Colonic mucosa (tissue), 4 donors: ENCODE results near the gene CTSD. TPM values are rescaled to one million over a fixed set of nuclear protein-coding genes. Genes with fewer than 3 reads are reported as not detected.

Source experiments
- DNase-seq: peaks from one replicate; pipeline ENCODE4 v3.0.0-alpha.2; 2020
- H3K27ac ChIP-seq: fragments of 200-600 bp; one replicate; pipeline ENCODE4 v1.8.0; 2021
- H3K27me3 ChIP-seq: fragments of 200-600 bp; one replicate; pipeline ENCODE4 v1.8.0; 2021
- H3K36me3 ChIP-seq: fragments of 200-600 bp; one replicate; pipeline ENCODE4 v1.8.0; 2021
- H3K4me1 ChIP-seq: fragments of 200-600 bp; one replicate; pipeline ENCODE4 v1.8.0; 2021; ENCODE audit warnings: mild to moderate bottlenecking
- H3K4me3 ChIP-seq: fragments of 200-600 bp; one replicate; pipeline ENCODE4 v1.8.0; 2021
- H3K9ac ChIP-seq, 2 donors: one replicate each; pipeline ENCODE4 v1.7.0; 2013; ENCODE audit warnings: control low read depth in 2 of 2, low read depth in 2 of 2, low read length in 2 of 2
- H3K9me3 ChIP-seq: fragments of 200-600 bp; one replicate; pipeline ENCODE4 v1.8.0; 2021
- intact Hi-C: fragments of 100-400 bp; cut with DNase I; formaldehyde crosslinking; loops from one replicate; pipeline ENCODE4 v1.14.1; 2022
- total RNA-seq, 2 donors: library from RNA; stranded (reverse); fragmentation: NEBNext Ultra II Directional in 1 of 2; extraction: Animal tissue kit (Norgen Biotek cat#: 25700) in 1 of 2; gene quantifications; one replicate each; pipeline ENCODE4 v1.2.1, GENCODE V29; 2021
- TF ChIP-seq, protein P1 (sequence below): fragments of 200-600 bp; IDR thresholded peaks from one replicate; pipeline ENCODE4 v1.8.0; 2022; ENCODE audit warnings: antibody characterized with exemption, mild to moderate bottlenecking
- donor health status: healthy.
- donor health status: DM: no; HTN: no; CAD: no.
- donor health status: DM: no; HTN: no; CAD: no.

CTSD gene
- total RNA-seq, 2 donors from 2014 or later: 633 to 887 TPM

DNA sequence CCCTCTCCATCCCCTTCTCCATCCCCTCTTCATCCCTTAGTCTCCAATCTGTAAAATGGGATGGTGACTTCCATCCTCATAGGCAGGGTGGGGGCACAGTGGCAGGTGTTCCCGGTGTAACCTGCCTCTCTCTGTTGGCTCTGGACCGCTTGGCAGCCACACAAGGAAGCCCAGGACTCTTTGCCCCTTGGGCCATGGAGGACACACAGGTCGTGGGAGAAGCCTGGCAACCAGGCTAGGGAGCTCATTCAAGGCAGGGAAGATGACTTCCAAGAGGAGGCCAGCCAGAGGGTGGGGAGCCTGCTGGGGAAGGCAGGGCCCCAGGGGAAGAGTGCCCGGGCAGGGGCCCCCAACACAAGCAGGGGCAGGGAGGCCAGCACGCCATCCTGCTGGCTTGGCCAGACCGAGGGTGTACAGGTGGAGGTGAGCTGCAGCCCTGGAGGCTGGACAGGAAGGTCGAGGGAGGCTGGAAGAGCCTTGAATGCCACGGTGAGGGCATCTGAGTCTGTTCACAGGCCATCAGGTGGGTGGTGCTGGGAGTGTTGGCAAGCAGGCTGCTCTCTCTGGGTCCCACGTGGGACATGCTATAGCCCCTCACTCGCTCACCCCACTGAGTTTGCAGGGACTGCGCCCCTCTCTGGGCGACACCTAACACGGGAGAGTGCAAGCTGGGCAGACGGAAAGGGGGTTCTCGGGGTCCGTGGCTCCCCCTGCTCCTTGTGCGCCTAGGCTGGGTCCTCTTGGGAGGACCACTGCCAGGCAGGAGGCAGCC lies 15.5 kb upstream of the CTSD start:
- Histone ChIP-seq H3K4me3 (no peak overlapping the region), H3K36me3 (no peaks in the 10 kb centered on the region), H3K27ac (no peak overlapping the region), H3K9ac (no peak overlapping the region), H3K4me1 (no peaks in the 10 kb centered on the region), H3K27me3 (no peaks in the 10 kb centered on the region), H3K9me3 (no peaks in the 10 kb centered on the region)
- TF ChIP-seq, protein P1, sequence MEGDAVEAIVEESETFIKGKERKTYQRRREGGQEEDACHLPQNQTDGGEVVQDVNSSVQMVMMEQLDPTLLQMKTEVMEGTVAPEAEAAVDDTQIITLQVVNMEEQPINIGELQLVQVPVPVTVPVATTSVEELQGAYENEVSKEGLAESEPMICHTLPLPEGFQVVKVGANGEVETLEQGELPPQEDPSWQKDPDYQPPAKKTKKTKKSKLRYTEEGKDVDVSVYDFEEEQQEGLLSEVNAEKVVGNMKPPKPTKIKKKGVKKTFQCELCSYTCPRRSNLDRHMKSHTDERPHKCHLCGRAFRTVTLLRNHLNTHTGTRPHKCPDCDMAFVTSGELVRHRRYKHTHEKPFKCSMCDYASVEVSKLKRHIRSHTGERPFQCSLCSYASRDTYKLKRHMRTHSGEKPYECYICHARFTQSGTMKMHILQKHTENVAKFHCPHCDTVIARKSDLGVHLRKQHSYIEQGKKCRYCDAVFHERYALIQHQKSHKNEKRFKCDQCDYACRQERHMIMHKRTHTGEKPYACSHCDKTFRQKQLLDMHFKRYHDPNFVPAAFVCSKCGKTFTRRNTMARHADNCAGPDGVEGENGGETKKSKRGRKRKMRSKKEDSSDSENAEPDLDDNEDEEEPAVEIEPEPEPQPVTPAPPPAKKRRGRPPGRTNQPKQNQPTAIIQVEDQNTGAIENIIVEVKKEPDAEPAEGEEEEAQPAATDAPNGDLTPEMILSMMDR: no peak
- intact Hi-C loops: no loop called here
- DNase-seq: no peak

DNA sequence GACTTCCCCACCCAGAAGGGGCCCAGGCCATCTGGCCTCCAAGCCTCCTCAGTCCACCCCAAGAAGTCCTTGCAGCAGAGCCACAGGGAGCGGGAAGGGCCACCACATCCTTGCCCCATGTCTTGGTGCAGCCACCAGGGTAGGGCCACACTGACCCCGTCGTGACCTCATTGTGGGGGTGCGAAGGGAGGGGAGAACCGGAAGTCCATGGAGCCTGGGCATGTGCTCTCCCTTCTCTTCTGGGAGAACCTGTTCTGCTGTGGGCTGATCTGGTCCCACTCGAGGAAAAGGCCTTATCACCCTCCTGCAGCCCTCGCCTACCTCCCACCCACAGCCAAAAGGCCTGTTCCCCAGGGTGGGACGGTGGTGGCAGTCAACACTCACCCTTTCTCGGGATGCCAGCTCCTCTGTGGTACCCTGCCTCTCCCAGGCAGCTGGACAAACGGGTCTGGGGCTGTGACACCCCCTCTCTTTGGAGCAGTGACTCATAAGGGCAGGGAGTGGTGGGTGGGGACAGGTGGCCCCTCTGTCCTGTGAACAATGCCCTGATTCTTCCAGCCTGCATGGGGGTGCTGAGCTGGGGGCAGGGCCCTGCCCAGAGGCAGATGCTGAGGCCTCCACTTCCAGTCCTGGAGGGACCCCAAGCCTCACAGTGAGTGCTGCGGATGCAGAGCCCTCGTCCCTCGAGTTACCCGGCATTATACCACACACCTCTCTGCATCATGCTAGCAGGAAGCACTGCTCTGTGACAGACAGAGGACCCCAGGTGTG lies 14.6 kb upstream of the CTSD start:
- Histone ChIP-seq H3K36me3 (no peaks in the 10 kb centered on the region), H3K27me3 (no peaks in the 10 kb centered on the region), H3K9ac (no peak overlapping the region), H3K4me3 (no peak overlapping the region), H3K4me1 (no peaks in the 10 kb centered on the region), H3K9me3 (no peaks in the 10 kb centered on the region), H3K27ac (no peak overlapping the region)
- intact Hi-C loops: no loop called here
- TF ChIP-seq, protein P1: no peak
- DNase-seq: no peak

DNA sequence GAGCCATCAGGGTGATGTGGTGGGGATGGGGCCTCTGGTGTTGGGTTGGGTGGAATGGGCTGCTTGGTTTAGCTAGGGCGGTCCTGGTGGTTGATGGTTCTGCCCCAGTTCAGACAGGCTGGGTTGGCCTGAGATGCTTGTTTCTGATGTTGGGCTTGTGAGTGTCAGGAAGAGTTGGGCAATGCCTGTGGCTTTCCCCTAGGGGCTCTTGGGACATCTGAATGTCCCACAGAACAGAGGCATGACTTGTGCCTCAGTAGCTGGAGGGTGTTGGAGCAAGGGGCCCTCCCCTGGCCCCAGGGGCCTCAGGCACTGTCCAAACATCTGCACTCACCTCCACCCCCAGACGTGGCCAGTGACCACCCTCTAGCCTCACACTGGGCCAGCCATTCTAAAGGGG lies 14.0 kb upstream of the CTSD start:
- TF ChIP-seq, protein P1: no peak
- Histone ChIP-seq H3K27ac (no peak overlapping the region), H3K4me1 (no peaks in the 10 kb centered on the region), H3K9me3 (no peaks in the 10 kb centered on the region), H3K27me3 (no peaks in the 10 kb centered on the region), H3K4me3 (no peak overlapping the region), H3K9ac (no peak overlapping the region), H3K36me3 (no peaks in the 10 kb centered on the region)
- intact Hi-C loops: no loop called here
- DNase-seq: no peak

DNA sequence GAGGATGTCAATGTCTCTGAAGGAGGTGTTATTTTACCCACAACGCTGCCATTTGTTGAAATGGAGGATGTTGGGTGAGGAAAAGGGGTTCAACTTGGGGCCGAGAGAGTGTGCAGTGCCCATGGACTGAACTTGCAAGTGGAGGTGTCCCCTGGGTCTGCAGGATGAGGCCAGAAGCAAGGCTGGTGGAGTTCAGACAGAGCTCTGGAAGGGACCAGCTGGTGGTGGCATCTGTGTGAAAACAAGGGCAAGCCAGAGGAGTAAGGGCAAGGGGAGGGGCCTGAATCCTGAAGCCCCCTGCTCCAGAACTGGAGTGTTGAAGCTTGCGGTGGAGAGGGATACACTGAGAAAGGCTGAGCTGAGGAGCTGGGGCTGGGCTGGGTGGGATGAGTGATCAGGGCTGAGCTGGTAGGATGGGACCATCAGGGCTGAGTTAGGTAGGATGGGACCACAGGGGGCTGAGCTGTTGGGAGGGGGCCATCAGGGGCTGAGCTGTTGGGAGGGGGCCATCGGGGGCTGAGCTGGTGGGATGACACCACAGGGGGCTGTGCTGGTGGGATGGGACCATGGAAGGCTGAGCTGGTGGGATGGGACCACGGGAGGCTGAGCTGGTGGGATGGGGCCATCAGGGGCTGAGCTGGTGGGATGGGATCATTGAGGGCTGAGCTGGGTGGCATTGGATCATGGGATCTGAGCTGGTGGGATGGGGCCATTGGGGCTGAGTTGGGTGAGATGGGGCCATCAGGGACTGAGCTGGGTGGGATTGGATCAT lies 13.4 kb upstream of the CTSD start:
- no peaks in the 10 kb centered on the region for H3K9me3 ChIP-seq
- TF ChIP-seq, protein P1: no peak
- no peaks in the 10 kb centered on the region for H3K27me3 ChIP-seq
- no peaks in the 10 kb centered on the region for H3K4me1 ChIP-seq
- no peak overlapping the region for H3K27ac ChIP-seq
- DNase-seq: no peak
- H3K4me3 ChIP-seq: no peak overlapping the region
- no peaks in the 10 kb centered on the region for H3K36me3 ChIP-seq
- no peak overlapping the region for H3K9ac ChIP-seq
- intact Hi-C loops: no loop called here

DNA sequence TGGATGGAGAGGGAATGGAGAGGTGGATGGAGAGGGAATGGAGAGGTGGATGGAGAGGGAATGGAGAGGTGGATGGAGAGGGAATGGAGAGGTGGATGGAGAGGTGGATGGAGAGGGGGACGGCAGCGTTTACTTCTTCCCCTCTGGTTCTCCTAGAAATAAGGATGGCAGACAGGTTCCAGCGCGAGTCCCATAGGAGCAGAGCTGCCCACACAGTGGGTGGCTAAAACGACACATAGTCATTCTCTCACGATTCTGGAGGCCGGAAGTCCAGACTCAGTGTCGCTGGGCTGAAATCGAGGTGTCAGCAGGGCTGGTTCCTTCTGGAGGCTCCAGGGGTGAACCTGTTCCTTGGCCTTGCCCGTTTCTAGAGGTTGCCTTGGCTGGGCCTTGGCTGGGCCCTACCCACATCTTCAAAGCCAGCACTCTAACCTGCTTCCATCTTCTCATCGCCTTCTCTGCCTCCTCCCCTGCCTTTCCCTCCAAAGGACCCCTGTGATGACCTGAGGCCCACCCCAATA lies 12.7 kb upstream of the CTSD start:
- Histone ChIP-seq H3K4me3 (no peak overlapping the region), H3K27me3 (no peaks in the 10 kb centered on the region), H3K27ac (no peak overlapping the region), H3K4me1 (no peaks in the 10 kb centered on the region), H3K36me3 (no peaks in the 10 kb centered on the region), H3K9me3 (no peaks in the 10 kb centered on the region), H3K9ac (no peak overlapping the region)
- intact Hi-C loops: no loop called here
- TF ChIP-seq, protein P1: no peak
- DNase-seq: no peak
